Fibroblast of upper back skin (primary cell): ENCODE data around the gene ADAMTSL4.
"Not testable (repeated sequence)": the region's sequence is repeated elsewhere in the genome, so short reads cannot be mapped to it uniquely, and the experiment has no call there.

Source experiments
- DNase-seq: peaks from one replicate; pipeline ENCODE4 v3.0.0-alpha.2; 2013

Gene ADAMTSL4

GRCh38 chr1:150567717-150568593 lies 18.7 kb downstream of the ADAMTSL4 start:
- peak; percentile 96 for DNase-seq

GRCh38 chr1:150568594-150568966 lies 19.4 kb downstream of the ADAMTSL4 start:
- DNase-seq, result no peak

- DNase-seq, result no peak
These were observed 23.9 kb downstream of the ADAMTSL4 start for GRCh38 chr1:150572918-150573647.

- not testable (repeated sequence) for DNase-seq
These were observed 24.5 kb downstream of the ADAMTSL4 start for GRCh38 chr1:150573648-150574071.

GRCh38 chr1:150574260-150575071 lies 25.3 kb downstream of the ADAMTSL4 start:
- no peak for DNase-seq

- DNase-seq, result no peak
These were observed 25.9 kb downstream of the ADAMTSL4 start for GRCh38 chr1:150575072-150575489.

- DNase-seq, result no peak
These were observed 26.5 kb downstream of the ADAMTSL4 start for GRCh38 chr1:150575518-150576366.

- DNase-seq, result no peak
These were observed 27.1 kb downstream of the ADAMTSL4 start for GRCh38 chr1:150576367-150576711.

GRCh38 chr1:150576794-150577556 lies 27.8 kb downstream of the ADAMTSL4 start:
- no peak for DNase-seq

- no peak for DNase-seq
These were observed 28.5 kb downstream of the ADAMTSL4 start for GRCh38 chr1:150577557-150578271.

- DNase-seq, result peak; percentile 95
These were observed 29.3 kb downstream of the ADAMTSL4 start for GRCh38 chr1:150578272-150579109.

GRCh38 chr1:150579110-150579944 lies 30.1 kb downstream of the ADAMTSL4 start, which contains the start of gene MCL1:
Gene MCL1 (minus strand): TSS chr1:150579610. CDS start chr1:150579530, 80 bp downstream.
- DNase-seq, result peak; percentile 97

- no peak for DNase-seq
These were observed 30.9 kb downstream of the ADAMTSL4 start for GRCh38 chr1:150579945-150580642.

- DNase-seq, result not testable (repeated sequence)
These were observed 31.8 kb downstream of the ADAMTSL4 start for GRCh38 chr1:150580966-150581365.

- not testable (repeated sequence) for DNase-seq
These were observed 32.2 kb downstream of the ADAMTSL4 start for GRCh38 chr1:150581437-150581836.

GRCh38 chr1:150581962-150582361 lies 32.8 kb downstream of the ADAMTSL4 start:
- not testable (repeated sequence) for DNase-seq

- DNase-seq, result peak; percentile 54
These were observed 33.2 kb downstream of the ADAMTSL4 start for GRCh38 chr1:150582371-150582770.
